HEK293 (cell line): ENCODE measurements around the gene PLLP.

Experiments
- CTCF ChIA-PET: fragments of 350-600 bp; formaldehyde crosslinking; extraction: SDS; loops from one replicate; lab custom pipeline; 2021; ENCODE audit warnings: antibody characterized with exemption; lab: Yijun Ruan, JAX
- POLR2A ChIA-PET: fragments of 300-600 bp; formaldehyde crosslinking; extraction: SDS; loops from one replicate; lab custom pipeline; 2020; ENCODE audit warnings: antibody characterized with exemption, inconsistent platforms; lab: Yijun Ruan, JAX
- H3K27ac ChIP-seq: fragments of 200-500 bp; sonication (Bioruptor generic); 2 replicates; pipeline ENCODE4 v1.5.1; 2014; ENCODE audit warnings: low read depth, low read length, control low read depth, inconsistent platforms; ENCODE audit errors: extremely low read depth
- H3K36me3 ChIP-seq, 2 experiments: fragments of 200-500 bp in 1 of 2; sonication (Bioruptor generic) in 1 of 2; 1 replicate in 1 of 2; 2 replicates in 1 of 2; pipeline ENCODE4 v1.5.1; 2014 to 2017; ENCODE audit warnings: inconsistent platforms in 2 of 2, low read length in 2 of 2; ENCODE audit not compliant: control insufficient read depth in 2 of 2, insufficient read depth in 1 of 2
- H3K4me1 ChIP-seq: fragments of 200-500 bp; sonication (Bioruptor generic); 2 replicates; pipeline ENCODE4 v1.5.1; 2014; ENCODE audit warnings: mild to moderate bottlenecking, low read length, inconsistent platforms; ENCODE audit not compliant: control insufficient read depth, insufficient read depth
- H3K4me3 ChIP-seq: 2 replicates; pipeline ENCODE4 v1.5.1; 2011; ENCODE audit warnings: low read depth, mild to moderate bottlenecking, control low read depth, low read length, moderate library complexity
- H3K9me3 ChIP-seq: fragments of 200-500 bp; sonication (Bioruptor generic); 2 replicates; pipeline ENCODE4 v1.5.1; 2014; ENCODE audit warnings: low read depth, low read length, inconsistent platforms; ENCODE audit not compliant: control insufficient read depth, insufficient read depth
- GLI2 ChIP-seq: fragments of 450-650 bp; formaldehyde crosslinking; IDR thresholded peaks from 2 replicates; pipeline ENCODE4; 2017; ENCODE audit warnings: missing biosample characterization, missing genetic modification characterization, low read depth, borderline replicate concordance
- PRDM10 ChIP-seq: fragments of 450-650 bp; formaldehyde crosslinking; IDR thresholded peaks from 2 replicates; pipeline ENCODE4 v1.5.1; 2016; ENCODE audit warnings: missing biosample characterization, missing genetic modification characterization
- ZBTB48 ChIP-seq: fragments of 450-650 bp; formaldehyde crosslinking; IDR thresholded peaks from 2 replicates; pipeline ENCODE4 v1.5.1; 2016; ENCODE audit warnings: missing biosample characterization, missing genetic modification characterization
- ZNF266 ChIP-seq: fragments of 450-650 bp; formaldehyde crosslinking; IDR thresholded peaks from 2 replicates; pipeline ENCODE4 v1.5.1; 2016; ENCODE audit warnings: missing biosample characterization, missing genetic modification characterization, low read depth
- ZNF501 ChIP-seq: fragments of 450-650 bp; formaldehyde crosslinking; IDR thresholded peaks from 2 replicates; pipeline ENCODE4 v1.5.1; 2016; ENCODE audit warnings: missing biosample characterization, missing genetic modification characterization
- ZNF518A ChIP-seq: fragments of 450-650 bp; formaldehyde crosslinking; conservative IDR thresholded peaks from 2 replicates; pipeline ENCODE4 v1.5.1; 2016; ENCODE audit warnings: low read depth, missing biosample characterization, missing genetic modification characterization
- ZNF529 ChIP-seq: fragments of 450-650 bp; formaldehyde crosslinking; IDR thresholded peaks from 2 replicates; pipeline ENCODE4 v1.5.1; 2017; ENCODE audit warnings: missing genetic modification characterization, missing biosample characterization; ENCODE audit not compliant: insufficient replicate concordance
- ZNF548 ChIP-seq: fragments of 450-650 bp; formaldehyde crosslinking; IDR thresholded peaks from 2 replicates; pipeline ENCODE4 v1.5.1; 2016; ENCODE audit warnings: missing biosample characterization, missing genetic modification characterization
- ZNF692 ChIP-seq: fragments of 450-650 bp; formaldehyde crosslinking; IDR thresholded peaks from 2 replicates; pipeline ENCODE4 v1.5.1; 2016; ENCODE audit warnings: missing biosample characterization, missing genetic modification characterization
- ZNF701 ChIP-seq: fragments of 450-650 bp; formaldehyde crosslinking; IDR thresholded peaks from 2 replicates; pipeline ENCODE4 v1.5.1; 2016; ENCODE audit warnings: missing biosample characterization, missing genetic modification characterization
- TF ChIP-seq, protein P1 (sequence below): fragments of 450-650 bp; formaldehyde crosslinking; IDR thresholded peaks from 2 replicates; pipeline ENCODE4 v1.5.1; 2016; ENCODE audit warnings: missing biosample characterization, missing genetic modification characterization

PLLP gene

GRCh38 chr16:57238682-57239081 lies 45.8 kb downstream of the PLLP start (continued):
- no peak for TF ChIP-seq ZNF501 (tag by site-specific recombination)

- POLR2A ChIA-PET: interaction anchor here (0.6 to 1.2 kb wide), 5 partner anchors 9 to 211 kb away, joined by 3 to 6 read pairs (median 3); partner anchors contain the start of genes ARL2BP, CIAPIN1 and COQ9
- CTCF ChIA-PET: interaction anchor here (0.7 kb wide), 1 partner anchor 28 kb away, joined by 3 read pairs; no protein-coding TSS in a partner anchor
Observed at GRCh38 chr16:57236022-57236350, 48.5 kb downstream of the PLLP start.

DNA sequence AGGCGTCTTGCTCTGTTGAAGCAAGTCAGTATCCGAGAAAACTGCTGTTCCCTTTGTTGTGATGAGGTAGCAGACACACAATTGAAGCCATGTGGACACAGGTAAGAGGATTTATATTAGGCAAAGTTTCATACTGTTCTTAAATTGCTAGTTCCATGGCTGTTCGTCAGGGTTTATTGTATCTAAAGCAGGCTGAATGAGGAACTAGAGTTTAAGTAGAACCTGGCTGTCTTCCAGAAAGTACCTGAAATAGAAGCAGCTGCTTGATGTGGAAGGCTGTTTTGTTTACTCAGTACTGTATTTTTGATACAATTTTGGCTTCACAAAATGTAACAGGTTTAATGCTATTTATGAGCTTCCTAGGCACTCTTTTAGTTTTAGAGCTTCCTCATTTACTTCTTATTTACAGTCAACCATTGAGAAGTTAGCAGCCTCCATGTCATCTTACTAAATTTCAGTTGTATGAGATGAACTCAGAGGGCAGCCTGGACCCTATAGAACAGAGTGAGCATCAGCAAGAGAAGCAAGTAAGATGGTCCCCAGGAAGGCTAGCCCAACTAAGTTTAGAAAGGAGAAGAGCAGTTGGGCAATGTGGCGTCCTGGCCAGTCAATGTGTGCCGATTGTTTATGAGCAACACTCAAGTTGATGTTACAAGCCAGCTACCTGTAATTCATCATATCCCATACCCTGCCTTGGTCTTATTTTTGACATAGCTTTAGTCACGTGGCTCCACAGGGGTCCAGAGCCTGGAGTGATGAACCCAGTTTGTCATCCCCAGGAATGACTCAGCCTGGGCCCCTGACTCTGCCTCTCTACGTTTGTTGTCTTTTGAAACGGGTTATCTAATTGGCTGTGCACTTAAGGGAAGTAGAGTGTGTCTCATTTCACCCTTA lies 49.1 kb downstream of the PLLP start:
- H3K36me3 ChIP-seq: peaks cover 23 to 75% of the 10 kb centered on the region in 2 experiments
- H3K27ac ChIP-seq: no peak overlapping the region
- no peaks in the 10 kb centered on the region for H3K9me3 ChIP-seq
- no peak overlapping the region for H3K4me3 ChIP-seq
- ChIA-PET POLR2A (interaction anchor here (0.6 to 1.2 kb wide), 6 partner anchors 10 to 212 kb away, joined by 3 to 6 read pairs (median 3); partner anchors contain the start of genes ARL2BP, CIAPIN1 and COQ9), CTCF (no interaction called here)
- H3K4me1 ChIP-seq: peaks cover 7% of the 10 kb centered on the region; the same call in 1 of the 2 replicates
- no peak for TF ChIP-seq ZNF701 (tag by site-specific recombination)
- no peak for TF ChIP-seq PRDM10 (tag by site-specific recombination)
- TF ChIP-seq, protein P1, sequence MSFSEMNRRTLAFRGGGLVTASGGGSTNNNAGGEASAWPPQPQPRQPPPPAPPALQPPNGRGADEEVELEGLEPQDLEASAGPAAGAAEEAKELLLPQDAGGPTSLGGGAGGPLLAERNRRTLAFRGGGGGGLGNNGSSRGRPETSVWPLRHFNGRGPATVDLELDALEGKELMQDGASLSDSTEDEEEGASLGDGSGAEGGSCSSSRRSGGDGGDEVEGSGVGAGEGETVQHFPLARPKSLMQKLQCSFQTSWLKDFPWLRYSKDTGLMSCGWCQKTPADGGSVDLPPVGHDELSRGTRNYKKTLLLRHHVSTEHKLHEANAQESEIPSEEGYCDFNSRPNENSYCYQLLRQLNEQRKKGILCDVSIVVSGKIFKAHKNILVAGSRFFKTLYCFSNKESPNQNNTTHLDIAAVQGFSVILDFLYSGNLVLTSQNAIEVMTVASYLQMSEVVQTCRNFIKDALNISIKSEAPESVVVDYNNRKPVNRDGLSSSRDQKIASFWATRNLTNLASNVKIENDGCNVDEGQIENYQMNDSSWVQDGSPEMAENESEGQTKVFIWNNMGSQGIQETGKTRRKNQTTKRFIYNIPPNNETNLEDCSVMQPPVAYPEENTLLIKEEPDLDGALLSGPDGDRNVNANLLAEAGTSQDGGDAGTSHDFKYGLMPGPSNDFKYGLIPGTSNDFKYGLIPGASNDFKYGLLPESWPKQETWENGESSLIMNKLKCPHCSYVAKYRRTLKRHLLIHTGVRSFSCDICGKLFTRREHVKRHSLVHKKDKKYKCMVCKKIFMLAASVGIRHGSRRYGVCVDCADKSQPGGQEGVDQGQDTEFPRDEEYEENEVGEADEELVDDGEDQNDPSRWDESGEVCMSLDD (tag by site-specific recombination): no peak
- no peak for TF ChIP-seq GLI2 (tag by site-specific recombination)
- TF ChIP-seq ZBTB48 (tag by site-specific recombination): peak; percentile 57; the same call in 1 of the 2 replicates
- no peak for TF ChIP-seq ZNF266 (tag by site-specific recombination)

More at GRCh38 chr16:57236022-57236350, 48.5 kb downstream of the PLLP start:
- Histone ChIP-seq H3K9me3 (no peaks in the 10 kb centered on the region), H3K27ac (no peak overlapping the region), H3K4me3 (no peak overlapping the region), H3K4me1 (peaks cover 7% of the 10 kb centered on the region; the same call in 1 of the 2 replicates), H3K36me3 (peaks cover 18 to 68% of the 10 kb centered on the region in 2 experiments)
- TF ChIP-seq ZNF529 (tag by site-specific recombination) (no peak), ZNF692 (tag by site-specific recombination) (0 out of 2 replicates have a peak, but pooled peaks have one; percentile 2), ZNF548 (no peak), ZNF518A (tag by site-specific recombination) (0 out of 2 replicates have a peak, but pooled peaks have one; percentile 3)
